WTC11 (cell line): Measurements from ENCODE around the gene VRTN.

Experiments used
- ZNF138 ChIP-seq: sonication (generic); formaldehyde crosslinking; conservative IDR thresholded peaks from 2 replicates; pipeline ENCODE4 v1.8.1; 2022; ENCODE audit warnings: mild to moderate bottlenecking, moderate library complexity, missing genetic modification reagents
- ZNF423 ChIP-seq: fragments of 250-450 bp; sonication (Bioruptor Pico); IDR thresholded peaks from 2 replicates; pipeline ENCODE4 v2.1.2; 2022; ENCODE audit warnings: mild to moderate bottlenecking, moderate library complexity
- TF ChIP-seq, protein P1 (sequence below): fragments of 200-600 bp; IDR thresholded peaks from 2 replicates; pipeline ENCODE4 v1.8.0; 2022; ENCODE audit warnings: antibody characterized with exemption

DNA sequence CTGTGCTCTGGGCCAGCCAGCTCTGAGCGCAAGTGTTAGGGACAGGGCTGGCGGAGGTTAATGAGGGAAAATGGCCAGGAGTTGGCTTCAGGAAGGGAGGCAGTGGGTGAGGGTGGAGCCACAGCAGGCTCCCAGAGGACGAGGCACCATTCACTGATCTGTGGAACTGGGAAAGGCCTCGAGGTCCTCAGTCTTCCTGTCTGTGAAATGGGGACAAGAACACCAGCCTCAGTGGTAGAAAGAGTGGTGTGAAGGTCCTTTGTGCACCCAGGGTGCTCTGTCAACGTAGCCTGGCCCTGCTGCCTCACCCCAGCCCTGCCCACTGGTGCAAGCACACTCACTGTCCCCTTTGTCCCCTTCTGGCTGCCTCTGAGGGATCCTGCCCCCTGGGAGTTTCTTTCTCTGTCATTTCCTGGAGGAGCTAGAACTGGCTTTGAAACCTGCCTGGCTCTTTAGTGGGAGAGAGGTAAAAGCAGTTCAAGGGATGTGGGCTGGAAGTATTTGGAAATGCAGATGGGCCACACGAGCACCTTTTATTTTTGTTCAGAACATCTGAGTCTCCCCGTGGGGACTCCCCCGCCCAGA, 52.7 kb downstream of the VRTN start:
- TF ChIP-seq, protein P1, sequence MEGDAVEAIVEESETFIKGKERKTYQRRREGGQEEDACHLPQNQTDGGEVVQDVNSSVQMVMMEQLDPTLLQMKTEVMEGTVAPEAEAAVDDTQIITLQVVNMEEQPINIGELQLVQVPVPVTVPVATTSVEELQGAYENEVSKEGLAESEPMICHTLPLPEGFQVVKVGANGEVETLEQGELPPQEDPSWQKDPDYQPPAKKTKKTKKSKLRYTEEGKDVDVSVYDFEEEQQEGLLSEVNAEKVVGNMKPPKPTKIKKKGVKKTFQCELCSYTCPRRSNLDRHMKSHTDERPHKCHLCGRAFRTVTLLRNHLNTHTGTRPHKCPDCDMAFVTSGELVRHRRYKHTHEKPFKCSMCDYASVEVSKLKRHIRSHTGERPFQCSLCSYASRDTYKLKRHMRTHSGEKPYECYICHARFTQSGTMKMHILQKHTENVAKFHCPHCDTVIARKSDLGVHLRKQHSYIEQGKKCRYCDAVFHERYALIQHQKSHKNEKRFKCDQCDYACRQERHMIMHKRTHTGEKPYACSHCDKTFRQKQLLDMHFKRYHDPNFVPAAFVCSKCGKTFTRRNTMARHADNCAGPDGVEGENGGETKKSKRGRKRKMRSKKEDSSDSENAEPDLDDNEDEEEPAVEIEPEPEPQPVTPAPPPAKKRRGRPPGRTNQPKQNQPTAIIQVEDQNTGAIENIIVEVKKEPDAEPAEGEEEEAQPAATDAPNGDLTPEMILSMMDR: no peak
- no peak for TF ChIP-seq ZNF423 (CRISPR knock-in tag)
- TF ChIP-seq ZNF138: no peak
